ENCODE measurements around the gene RBP7.
"Not testable (repeated sequence)": the region's sequence is repeated elsewhere in the genome, so short reads cannot be mapped to it uniquely, and the experiment has no call there.

The RBP7 gene

GRCh38 chr1:9996624-9997582 is at the start of gene RBP7:
Gene RBP7 (plus strand): TSS chr1:9997228. CDS start chr1:9997259, 31 bp downstream.
- DNase-seq (ENCODE audit: low spot score) = peak; percentile 66

DNA sequence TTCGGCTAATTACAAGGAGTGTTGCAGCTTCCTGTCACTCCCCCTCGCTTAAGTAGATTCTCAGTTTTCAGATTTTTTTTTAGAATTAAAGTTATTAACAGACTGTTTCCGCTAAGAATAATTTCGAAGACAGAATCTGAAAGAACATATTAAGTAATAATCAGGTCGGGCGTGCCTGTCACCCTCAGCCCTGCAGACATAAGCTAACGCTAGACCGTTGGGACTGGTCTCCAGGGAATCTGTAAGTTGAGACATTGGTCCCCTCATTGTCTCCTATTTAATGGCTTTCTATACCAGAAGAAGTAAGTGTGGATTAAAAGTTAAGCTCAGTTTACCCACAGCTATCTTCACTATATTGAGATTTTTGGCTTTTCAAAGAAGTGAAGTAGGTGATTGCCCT is 39.3 kb upstream of the RBP7 start:
- no peak for DNase-seq (ENCODE audit: low spot score)

- DNase-seq (ENCODE audit: low spot score) = no peak
These were observed 37.0 kb upstream of the RBP7 start for GRCh38 chr1:9960011-9960410.

DNA sequence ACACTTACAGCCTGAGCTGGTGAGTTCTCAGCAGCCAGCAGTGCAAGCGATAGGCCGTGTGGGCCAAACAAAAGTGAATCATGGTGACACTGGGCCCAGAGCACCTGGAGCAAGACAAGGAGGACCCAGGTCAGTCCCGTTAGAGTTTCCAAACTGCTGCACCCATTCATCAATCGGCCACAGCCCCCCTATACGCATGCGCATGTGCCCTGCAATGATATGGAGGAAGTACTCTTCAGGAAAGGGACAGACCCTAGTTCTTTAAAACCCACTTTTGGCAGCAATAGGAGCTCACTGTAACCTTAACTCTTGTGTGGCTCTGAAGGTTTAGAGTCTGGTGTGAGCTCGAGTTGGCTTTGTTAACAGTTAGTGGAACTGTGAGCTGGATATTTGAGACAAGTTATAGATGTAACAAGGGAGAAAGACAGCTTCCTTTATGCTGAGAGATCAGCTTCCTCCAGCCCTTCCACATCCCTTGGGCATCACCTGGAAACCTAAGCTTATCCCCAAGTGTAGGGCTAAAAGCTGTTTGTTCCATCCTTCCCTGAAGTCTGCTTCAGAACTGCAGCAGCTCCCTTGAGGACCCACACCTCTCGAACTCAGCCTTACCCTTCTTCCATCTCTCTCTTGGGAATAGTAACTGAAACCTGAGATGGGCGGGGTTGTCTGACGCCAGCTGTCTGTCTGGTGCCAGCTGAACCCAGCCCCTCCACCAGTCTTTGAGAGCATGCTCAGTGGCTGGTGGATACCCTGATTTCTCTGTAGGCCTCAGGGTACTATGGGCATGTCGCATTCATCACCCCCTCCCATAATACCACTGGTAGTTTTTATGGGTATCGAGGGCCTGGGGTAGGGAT is 36.1 kb upstream of the RBP7 start:
- DNase-seq (ENCODE audit: low spot score) = no peak

DNA sequence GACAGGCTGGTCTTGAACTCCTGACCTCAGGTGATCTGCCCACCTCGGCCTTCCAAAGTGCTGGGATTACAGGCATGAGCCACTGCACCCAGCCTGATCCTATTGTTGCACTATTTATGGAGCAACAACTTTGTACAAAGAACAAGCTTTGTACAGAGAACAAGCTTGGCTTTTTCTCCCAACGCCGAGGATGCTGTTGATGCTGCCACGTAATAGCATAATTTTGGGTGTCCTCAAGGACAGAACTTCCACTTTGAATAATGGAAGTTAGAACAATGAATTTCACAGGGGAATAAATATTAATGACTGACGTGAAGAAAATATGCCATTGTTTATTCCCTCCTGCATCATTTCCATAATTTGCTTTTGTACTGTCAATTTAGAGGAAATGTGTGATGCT is 12.8 kb upstream of the RBP7 start:
- DNase-seq (ENCODE audit: low spot score) = no peak

- DNase-seq (ENCODE audit: low spot score) = no peak
These were observed 12.0 kb upstream of the RBP7 start for GRCh38 chr1:9985001-9985400.

- no peak for DNase-seq (ENCODE audit: low spot score)
These were observed 7.3 kb upstream of the RBP7 start for GRCh38 chr1:9989773-9990172.

DNA sequence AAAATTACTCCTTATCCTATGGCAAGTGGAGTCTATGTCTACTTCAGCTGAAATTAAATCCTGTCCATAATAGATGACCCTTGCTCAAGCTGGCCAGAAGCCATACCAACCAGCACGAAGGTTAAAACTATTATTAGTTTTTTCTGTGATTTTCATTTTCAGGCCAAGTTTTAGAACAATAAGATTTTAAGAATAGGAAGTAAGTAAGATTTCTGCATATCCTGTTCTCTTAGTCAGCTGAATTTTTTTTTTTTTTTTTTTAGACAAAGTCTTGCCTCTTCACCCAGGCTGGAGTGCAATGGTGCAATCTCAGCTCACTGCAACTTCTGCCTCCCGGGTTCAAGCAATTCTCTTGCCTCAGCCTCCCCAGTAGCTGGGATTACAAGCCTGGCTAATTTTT is 6.1 kb upstream of the RBP7 start:
- no peak for DNase-seq (ENCODE audit: low spot score)

DNA sequence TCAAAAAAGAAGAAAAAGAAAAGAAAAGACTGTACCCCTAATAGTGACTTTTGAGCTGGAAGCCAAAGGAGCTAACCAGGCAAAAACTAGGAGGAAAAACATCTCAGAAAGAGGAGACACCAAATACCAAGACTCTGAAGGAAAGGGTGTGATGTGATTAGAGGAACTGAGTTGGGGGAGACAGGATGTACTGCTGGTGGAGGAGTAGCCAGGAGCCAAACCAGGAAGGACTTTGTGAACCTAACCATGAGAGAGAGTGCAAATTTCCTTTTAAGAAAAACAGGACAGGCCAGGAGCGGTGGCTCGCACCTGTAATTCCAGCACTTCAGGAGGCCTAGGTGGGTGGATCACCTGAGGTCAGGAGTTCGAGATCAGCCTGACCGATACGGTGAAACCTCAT is 4.1 kb upstream of the RBP7 start:
- no peak for DNase-seq (ENCODE audit: low spot score)

DNA sequence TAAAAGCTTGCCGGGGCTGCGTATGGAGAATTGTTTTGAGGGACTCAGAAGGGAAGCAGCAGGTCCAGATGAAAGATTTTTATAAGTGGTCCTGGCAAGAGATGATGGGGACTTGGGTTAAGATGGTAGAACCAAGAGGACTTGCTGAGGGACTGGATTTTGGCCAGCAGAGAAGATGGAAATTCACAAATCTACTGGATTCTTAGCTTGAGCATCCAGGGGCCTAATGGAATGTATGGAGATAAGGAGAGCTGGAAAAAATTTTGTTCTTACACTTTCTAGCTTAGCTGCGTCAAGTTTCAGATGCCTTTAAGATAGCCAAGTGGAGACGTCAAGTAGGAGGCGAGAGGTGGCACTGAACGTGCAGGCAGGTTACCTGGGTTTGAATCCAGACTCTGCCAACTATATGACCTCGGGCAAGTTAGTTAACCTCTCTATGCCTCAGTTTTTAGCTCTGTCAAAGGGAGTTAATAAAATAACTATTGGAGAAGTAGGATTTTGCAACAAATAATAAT is 3.4 kb upstream of the RBP7 start:
- no peak for DNase-seq (ENCODE audit: low spot score)

DNA sequence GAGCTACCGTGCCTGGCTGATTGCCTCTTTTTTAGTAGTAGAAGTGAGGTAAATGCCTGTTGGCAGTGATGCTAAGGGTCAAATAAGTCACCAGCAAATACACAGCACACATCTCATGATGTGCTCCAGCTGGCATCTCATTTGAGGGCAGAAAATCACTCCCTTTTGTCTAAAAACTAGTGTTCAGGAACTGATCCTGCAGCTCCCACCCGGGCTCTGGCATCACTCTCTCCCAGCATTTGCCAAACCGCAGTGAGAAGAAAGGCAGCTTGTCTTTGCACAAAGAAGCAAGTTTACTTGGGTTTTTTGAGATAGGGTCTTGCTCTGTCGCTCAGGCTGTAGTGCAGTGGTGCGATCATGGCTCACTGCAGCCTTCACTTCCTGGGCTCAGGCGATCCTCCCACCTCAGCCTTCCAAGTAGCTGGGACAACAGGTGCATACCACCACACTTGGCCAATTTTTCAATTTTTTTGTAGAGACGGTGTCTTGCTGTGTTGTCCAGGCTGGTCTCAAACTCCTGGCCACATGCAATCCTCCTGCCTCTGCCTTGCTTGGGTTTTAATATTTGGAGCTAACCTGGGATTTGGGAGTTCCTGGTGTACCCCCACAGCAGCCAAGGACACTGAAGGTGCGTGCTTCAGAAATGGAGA is 4.1 kb downstream of the RBP7 start:
- DNase-seq (ENCODE audit: low spot score) = no peak

- not testable (repeated sequence) for DNase-seq (ENCODE audit: low spot score)
These were observed 8.2 kb downstream of the RBP7 start for GRCh38 chr1:10005248-10005647.

- DNase-seq (ENCODE audit: low spot score) = no peak
These were observed 10.1 kb downstream of the RBP7 start for GRCh38 chr1:10007169-10007568.

DNA sequence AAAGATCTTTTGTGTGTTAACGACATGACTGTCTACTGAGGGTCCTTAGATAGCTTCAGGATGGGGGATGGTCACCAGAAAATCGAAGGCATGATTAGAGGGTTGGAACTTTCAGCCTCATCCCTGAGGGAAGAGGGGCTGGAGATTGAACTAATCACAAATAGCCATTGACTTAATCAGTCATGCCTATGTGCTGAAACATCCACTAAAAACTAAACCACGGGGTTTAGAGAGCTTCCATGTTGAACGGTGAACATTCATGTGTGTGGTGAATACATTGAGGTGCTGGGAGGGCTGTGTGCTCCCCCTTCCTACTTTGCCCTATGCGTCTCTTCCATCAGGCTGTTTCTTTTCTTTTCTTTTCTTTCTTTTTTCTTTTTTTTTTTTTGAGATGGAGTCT is 17.0 kb downstream of the RBP7 start:
- no peak for DNase-seq (ENCODE audit: low spot score)

- DNase-seq (ENCODE audit: low spot score) = no peak
These were observed 22.5 kb downstream of the RBP7 start for GRCh38 chr1:10019561-10019960.

DNA sequence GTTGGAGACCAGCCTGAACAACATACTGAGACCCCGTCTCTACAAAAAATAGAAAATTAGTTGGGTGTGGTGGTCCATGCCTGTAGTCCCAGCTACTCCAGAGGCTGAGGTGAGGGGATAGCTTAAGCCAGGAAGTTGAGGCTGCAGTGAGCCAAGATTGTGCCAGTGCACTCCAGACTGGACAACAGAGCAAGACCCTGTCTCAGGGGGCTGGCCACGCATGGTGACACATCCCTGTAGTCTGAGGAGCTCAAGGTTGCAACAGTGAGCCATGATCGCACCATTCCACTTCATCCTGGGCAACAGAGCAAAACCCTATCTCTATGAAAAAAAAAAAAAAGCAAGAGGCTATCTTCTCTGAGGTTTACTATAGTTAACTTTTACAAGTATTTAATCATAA is 23.1 kb downstream of the RBP7 start:
- no peak for DNase-seq (ENCODE audit: low spot score)

DNA sequence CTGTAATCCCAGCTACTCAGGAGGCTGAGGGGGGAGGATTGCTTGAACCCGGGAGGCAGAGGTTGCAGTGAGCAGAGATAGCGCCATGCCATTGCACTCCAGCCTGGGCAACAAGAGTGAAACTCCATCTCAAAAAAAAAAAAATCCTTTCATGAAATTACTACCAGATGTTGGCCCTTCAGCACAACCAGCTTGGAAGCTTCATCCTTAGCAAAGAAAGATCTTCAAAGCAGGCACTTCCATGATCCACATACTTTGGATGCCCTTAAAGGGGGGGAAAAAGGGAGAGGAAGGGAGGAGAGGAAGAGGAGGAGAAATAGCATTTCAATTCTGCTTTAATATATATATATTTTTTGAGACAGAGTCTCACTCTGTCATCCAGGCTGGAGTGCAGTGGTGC is 23.6 kb downstream of the RBP7 start:
- not testable (repeated sequence) for DNase-seq (ENCODE audit: low spot score)

DNA sequence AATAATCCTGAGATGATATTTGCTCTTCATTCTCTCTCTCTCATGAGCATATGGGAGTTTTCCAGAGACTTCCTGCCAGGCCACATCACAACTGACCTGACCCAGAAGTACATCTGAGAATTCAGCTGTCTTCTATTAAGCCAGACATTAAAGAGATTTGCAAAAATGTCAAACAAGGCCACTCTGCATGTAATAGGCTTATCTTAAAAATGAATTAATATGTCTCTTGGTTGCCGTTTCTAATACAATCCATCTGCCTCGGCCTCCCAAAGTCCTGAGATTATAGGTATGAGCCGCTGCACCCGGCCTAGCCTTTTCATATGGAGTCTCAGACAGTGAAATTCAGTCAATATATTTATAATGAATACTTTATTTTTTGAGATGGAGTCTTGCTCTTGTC is 25.0 kb downstream of the RBP7 start:
- not testable (repeated sequence) for DNase-seq (ENCODE audit: low spot score)

GRCh38 chr1:10022656-10023055 is 25.6 kb downstream of the RBP7 start:
- DNase-seq (ENCODE audit: low spot score) = no peak

DNA sequence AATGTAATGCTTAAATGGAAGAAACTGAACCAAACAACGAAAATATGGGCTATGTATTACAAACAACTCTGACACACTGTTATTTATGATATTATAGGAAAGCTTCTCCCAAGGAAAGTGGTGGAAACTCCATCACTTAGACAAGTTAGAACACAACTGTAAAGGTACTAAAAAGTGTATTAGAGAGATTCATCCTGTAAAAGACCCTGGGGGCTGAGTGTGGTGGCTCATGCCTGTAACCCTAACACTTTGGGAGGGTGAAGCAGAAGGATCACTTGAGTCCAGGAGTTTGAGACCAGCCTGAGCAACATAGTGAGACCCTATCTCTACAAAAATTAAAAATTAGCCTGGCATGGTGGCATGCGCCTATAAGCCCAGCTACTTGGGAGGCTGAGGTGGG is 28.3 kb downstream of the RBP7 start:
- no peak for DNase-seq (ENCODE audit: low spot score)

GRCh38 chr1:10027027-10027426 is 30.0 kb downstream of the RBP7 start:
- DNase-seq (ENCODE audit: low spot score) = no peak

- DNase-seq (ENCODE audit: low spot score) = not testable (repeated sequence)
These were observed 32.0 kb downstream of the RBP7 start for GRCh38 chr1:10028956-10029500.

All from left forelimb (tissue), 1 donor.